H1 (cell line): ENCODE data around the gene GCHFR. TPM values are rescaled to one million over a fixed set of nuclear protein-coding genes. Genes with fewer than 3 reads are reported as not detected.

Source experiments
- CHD1 ChIP-seq: IDR thresholded peaks from 2 replicates; pipeline ENCODE4 v1.6.1; 2012; ENCODE audit warnings: low read depth, low read length, improper control_type of control experiment
- CHD2 ChIP-seq: IDR thresholded peaks from 2 replicates; pipeline ENCODE4 v1.6.1; 2012; ENCODE audit warnings: low read length, improper control_type of control experiment
- EZH2 ChIP-seq: fragments of 200-600 bp; sonication (generic); IDR thresholded peaks from 2 replicates; pipeline ENCODE4 v1.7.1; 2012; ENCODE audit warnings: low read depth, mild to moderate bottlenecking, moderate library complexity, low read length, inconsistent platforms; ENCODE audit not compliant: severe bottlenecking
- JUN ChIP-seq: IDR thresholded peaks from 2 replicates; pipeline ENCODE4 v1.6.1; 2011; ENCODE audit warnings: low read depth, mild to moderate bottlenecking, improper control_type of control experiment, low read length
- JUND ChIP-seq: IDR thresholded peaks from 2 replicates; pipeline ENCODE4 v1.6.1; 2011; ENCODE audit warnings: mild to moderate bottlenecking, improper control_type of control experiment, low read length
- KDM5A ChIP-seq: fragments of 200-600 bp; IDR thresholded peaks from 2 replicates; pipeline ENCODE4 v1.7.1; 2012; ENCODE audit warnings: mild to moderate bottlenecking, low read length, inconsistent platforms, mixed read lengths
- POLR2A ChIP-seq, 2 experiments: IDR thresholded peaks; 1 replicate in 1 of 2; 2 replicates in 1 of 2; pipeline ENCODE4 v1.6.1; 2011; ENCODE audit warnings: low read depth in 2 of 2, low read length in 2 of 2, mild to moderate bottlenecking in 2 of 2; ENCODE audit errors: control extremely low read depth in 1 of 2
- SRF ChIP-seq: IDR thresholded peaks from 2 replicates; pipeline ENCODE4 v1.6.1; 2011; ENCODE audit warnings: mild to moderate bottlenecking, low read depth, low read length, moderate library complexity
- SUZ12 ChIP-seq: fragments of 200-600 bp; sonication (generic); IDR thresholded peaks from 2 replicates; pipeline ENCODE4 v1.6.1; 2012; ENCODE audit warnings: mild to moderate bottlenecking, inconsistent platforms, low read length, moderate library complexity, mixed read lengths
- TAF1 ChIP-seq: IDR thresholded peaks from 2 replicates; pipeline ENCODE4 v1.6.1; 2011; ENCODE audit warnings: mild to moderate bottlenecking, low read depth, low read length
- polyA plus RNA-seq, 7 experiments: library from polyadenylated mRNA; depleted of rRNA in 3 of 7; stranded (reverse) in 5 of 7; unstranded in 2 of 7; fragments of >200 nt in 5 of 7; fragments of 200-250 nt in 2 of 7; gene quantifications; 1 replicate in 5 of 7; 2 replicates in 1 of 7; 4 replicates in 1 of 7; pipeline versions ENCODE4 v1.2.1 to v1.2.3, GENCODE V29; 2011 to 2013; ENCODE audit warnings: missing spikeins in 2 of 7, mixed read lengths in 2 of 7
- total RNA-seq: library from RNA; stranded (reverse); fragmentation: NEBNext Ultra II Directional; extraction: Animal tissue kit (Norgen Biotek cat#: 25700); gene quantifications from 2 replicates; pipeline ENCODE4 v1.2.1, GENCODE V29; 2021
- TF ChIP-seq, protein P1 (sequence below): fragments of 300-600 bp; sonication (generic); IDR thresholded peaks from 2 replicates; pipeline ENCODE4 v1.7.1; 2012; ENCODE audit warnings: low read length, moderate library complexity, mild to moderate bottlenecking, inconsistent platforms; ENCODE audit not compliant: insufficient replicate concordance

GCHFR gene
- total and polyA plus RNA-seq, 2 of the 8 experiments (the other 6 are each of a cell fraction or from before 2014, with no cell fraction given) = 25.9 to 81.5 TPM

GRCh38 chr15:40807028-40807887 is 43.4 kb downstream of the GCHFR start, which contains the start of the genes DNAJC17 and ZFYVE19 (continued):
- TF ChIP-seq, protein P1, sequence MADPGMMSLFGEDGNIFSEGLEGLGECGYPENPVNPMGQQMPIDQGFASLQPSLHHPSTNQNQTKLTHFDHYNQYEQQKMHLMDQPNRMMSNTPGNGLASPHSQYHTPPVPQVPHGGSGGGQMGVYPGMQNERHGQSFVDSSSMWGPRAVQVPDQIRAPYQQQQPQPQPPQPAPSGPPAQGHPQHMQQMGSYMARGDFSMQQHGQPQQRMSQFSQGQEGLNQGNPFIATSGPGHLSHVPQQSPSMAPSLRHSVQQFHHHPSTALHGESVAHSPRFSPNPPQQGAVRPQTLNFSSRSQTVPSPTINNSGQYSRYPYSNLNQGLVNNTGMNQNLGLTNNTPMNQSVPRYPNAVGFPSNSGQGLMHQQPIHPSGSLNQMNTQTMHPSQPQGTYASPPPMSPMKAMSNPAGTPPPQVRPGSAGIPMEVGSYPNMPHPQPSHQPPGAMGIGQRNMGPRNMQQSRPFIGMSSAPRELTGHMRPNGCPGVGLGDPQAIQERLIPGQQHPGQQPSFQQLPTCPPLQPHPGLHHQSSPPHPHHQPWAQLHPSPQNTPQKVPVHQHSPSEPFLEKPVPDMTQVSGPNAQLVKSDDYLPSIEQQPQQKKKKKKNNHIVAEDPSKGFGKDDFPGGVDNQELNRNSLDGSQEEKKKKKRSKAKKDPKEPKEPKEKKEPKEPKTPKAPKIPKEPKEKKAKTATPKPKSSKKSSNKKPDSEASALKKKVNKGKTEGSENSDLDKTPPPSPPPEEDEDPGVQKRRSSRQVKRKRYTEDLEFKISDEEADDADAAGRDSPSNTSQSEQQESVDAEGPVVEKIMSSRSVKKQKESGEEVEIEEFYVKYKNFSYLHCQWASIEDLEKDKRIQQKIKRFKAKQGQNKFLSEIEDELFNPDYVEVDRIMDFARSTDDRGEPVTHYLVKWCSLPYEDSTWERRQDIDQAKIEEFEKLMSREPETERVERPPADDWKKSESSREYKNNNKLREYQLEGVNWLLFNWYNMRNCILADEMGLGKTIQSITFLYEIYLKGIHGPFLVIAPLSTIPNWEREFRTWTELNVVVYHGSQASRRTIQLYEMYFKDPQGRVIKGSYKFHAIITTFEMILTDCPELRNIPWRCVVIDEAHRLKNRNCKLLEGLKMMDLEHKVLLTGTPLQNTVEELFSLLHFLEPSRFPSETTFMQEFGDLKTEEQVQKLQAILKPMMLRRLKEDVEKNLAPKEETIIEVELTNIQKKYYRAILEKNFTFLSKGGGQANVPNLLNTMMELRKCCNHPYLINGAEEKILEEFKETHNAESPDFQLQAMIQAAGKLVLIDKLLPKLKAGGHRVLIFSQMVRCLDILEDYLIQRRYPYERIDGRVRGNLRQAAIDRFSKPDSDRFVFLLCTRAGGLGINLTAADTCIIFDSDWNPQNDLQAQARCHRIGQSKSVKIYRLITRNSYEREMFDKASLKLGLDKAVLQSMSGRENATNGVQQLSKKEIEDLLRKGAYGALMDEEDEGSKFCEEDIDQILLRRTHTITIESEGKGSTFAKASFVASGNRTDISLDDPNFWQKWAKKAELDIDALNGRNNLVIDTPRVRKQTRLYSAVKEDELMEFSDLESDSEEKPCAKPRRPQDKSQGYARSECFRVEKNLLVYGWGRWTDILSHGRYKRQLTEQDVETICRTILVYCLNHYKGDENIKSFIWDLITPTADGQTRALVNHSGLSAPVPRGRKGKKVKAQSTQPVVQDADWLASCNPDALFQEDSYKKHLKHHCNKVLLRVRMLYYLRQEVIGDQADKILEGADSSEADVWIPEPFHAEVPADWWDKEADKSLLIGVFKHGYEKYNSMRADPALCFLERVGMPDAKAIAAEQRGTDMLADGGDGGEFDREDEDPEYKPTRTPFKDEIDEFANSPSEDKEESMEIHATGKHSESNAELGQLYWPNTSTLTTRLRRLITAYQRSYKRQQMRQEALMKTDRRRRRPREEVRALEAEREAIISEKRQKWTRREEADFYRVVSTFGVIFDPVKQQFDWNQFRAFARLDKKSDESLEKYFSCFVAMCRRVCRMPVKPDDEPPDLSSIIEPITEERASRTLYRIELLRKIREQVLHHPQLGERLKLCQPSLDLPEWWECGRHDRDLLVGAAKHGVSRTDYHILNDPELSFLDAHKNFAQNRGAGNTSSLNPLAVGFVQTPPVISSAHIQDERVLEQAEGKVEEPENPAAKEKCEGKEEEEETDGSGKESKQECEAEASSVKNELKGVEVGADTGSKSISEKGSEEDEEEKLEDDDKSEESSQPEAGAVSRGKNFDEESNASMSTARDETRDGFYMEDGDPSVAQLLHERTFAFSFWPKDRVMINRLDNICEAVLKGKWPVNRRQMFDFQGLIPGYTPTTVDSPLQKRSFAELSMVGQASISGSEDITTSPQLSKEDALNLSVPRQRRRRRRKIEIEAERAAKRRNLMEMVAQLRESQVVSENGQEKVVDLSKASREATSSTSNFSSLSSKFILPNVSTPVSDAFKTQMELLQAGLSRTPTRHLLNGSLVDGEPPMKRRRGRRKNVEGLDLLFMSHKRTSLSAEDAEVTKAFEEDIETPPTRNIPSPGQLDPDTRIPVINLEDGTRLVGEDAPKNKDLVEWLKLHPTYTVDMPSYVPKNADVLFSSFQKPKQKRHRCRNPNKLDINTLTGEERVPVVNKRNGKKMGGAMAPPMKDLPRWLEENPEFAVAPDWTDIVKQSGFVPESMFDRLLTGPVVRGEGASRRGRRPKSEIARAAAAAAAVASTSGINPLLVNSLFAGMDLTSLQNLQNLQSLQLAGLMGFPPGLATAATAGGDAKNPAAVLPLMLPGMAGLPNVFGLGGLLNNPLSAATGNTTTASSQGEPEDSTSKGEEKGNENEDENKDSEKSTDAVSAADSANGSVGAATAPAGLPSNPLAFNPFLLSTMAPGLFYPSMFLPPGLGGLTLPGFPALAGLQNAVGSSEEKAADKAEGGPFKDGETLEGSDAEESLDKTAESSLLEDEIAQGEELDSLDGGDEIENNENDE = no peak
- TF ChIP-seq KDM5A (no peak; the same call in 1 of the 2 replicates), JUN (no peak), JUND (0 out of 2 replicates have a peak, but pooled peaks have one; percentile 2), SUZ12 (no peak), CHD1 (no peak), CHD2 (no peak; the same call in 1 of the 2 replicates), EZH2 (no peak), POLR2A (IDR thresholded peaks at IDR 0.05; ENCODE audit: control extremely low read depth in 1 of 2, low read depth in 2 of 2, low read length in 2 of 2) (no peak; a peak in 1 of 3 replicates), SRF (no peak), TAF1 (no peak)
